Loucy (cell line): Measurements from ENCODE around the gene VWA8.
A peak's percentile ranks its signal among the peaks of the same experiment; 100 is the strongest.

Experiments
- H2AFZ ChIP-seq: fragments of 200-600 bp; sonication (generic); 2 replicates; pipeline ENCODE4 v1.6.0; 2016; ENCODE audit warnings: antibody characterized with exemption, mild to moderate bottlenecking, low read length, moderate library complexity
- H3F3A ChIP-seq: fragments of 200-600 bp; 2 replicates; pipeline ENCODE4 v1.6.0; 2016; ENCODE audit warnings: antibody characterized with exemption, low read depth, mild to moderate bottlenecking
- H3K27me3 ChIP-seq: fragments of 200-600 bp; sonication (generic); 2 replicates; pipeline ENCODE4 v1.6.1; 2014; ENCODE audit warnings: low read length, mild to moderate bottlenecking; ENCODE audit not compliant: insufficient read depth, poor library complexity, severe bottlenecking
- H3K36me3 ChIP-seq: fragments of 200-600 bp; sonication (generic); 2 replicates; pipeline ENCODE4 v1.6.1; 2016; ENCODE audit warnings: low read length; ENCODE audit not compliant: insufficient read depth
- H3K4me1 ChIP-seq: fragments of 200-600 bp; sonication (generic); 2 replicates; pipeline ENCODE4 v1.5.1; 2014; ENCODE audit warnings: low read length, mild to moderate bottlenecking; ENCODE audit not compliant: insufficient read depth, poor library complexity, severe bottlenecking
- H3K4me2 ChIP-seq: fragments of 200-600 bp; sonication (generic); 2 replicates; pipeline ENCODE4 v1.6.0; 2014; ENCODE audit warnings: antibody characterized with exemption, low read length, low read depth, mild to moderate bottlenecking; ENCODE audit not compliant: poor library complexity, severe bottlenecking
- H3K4me3 ChIP-seq: fragments of 200-600 bp; sonication (generic); 2 replicates; pipeline ENCODE4 v1.5.1; 2014; ENCODE audit warnings: low read length, mild to moderate bottlenecking, mixed read lengths; ENCODE audit not compliant: poor library complexity, severe bottlenecking
- H3K79me2 ChIP-seq: fragments of 200-600 bp; sonication (generic); 2 replicates; pipeline ENCODE4 v1.6.1; 2014; ENCODE audit warnings: low read length; ENCODE audit not compliant: insufficient read depth
- H3K9ac ChIP-seq: fragments of 200-600 bp; sonication (generic); 2 replicates; pipeline ENCODE4 v1.6.0; 2014; ENCODE audit warnings: mild to moderate bottlenecking, low read depth, low read length, moderate library complexity; ENCODE audit not compliant: poor library complexity, severe bottlenecking
- H3K9me2 ChIP-seq: fragments of 200-600 bp; sonication (generic); replicated peaks from 2 replicates; pipeline ENCODE4 v1.6.1; 2016; ENCODE audit warnings: low read depth, low read length, mixed read lengths
- H3K9me3 ChIP-seq: fragments of 200-600 bp; sonication (generic); 2 replicates; pipeline ENCODE4 v1.6.1; 2014; ENCODE audit warnings: mild to moderate bottlenecking, antibody characterized with exemption, low read length, low read depth; ENCODE audit not compliant: insufficient read depth
- H4K20me1 ChIP-seq: fragments of 200-600 bp; sonication (generic); 2 replicates; pipeline ENCODE4 v1.6.0; 2014; ENCODE audit warnings: antibody characterized with exemption, low read length, mild to moderate bottlenecking; ENCODE audit not compliant: insufficient read depth, poor library complexity, severe bottlenecking
- CTCF ChIP-seq: fragments of 200-600 bp; sonication (generic); conservative IDR thresholded peaks from 2 replicates; pipeline ENCODE4 v1.5.1; 2014; ENCODE audit warnings: mild to moderate bottlenecking, antibody characterized with exemption, low read length
- EZH2phosphoT487 ChIP-seq: fragments of 200-600 bp; IDR thresholded peaks from 2 replicates; pipeline ENCODE4 v1.6.1; 2018; ENCODE audit warnings: antibody characterized with exemption, mild to moderate bottlenecking, moderate library complexity, borderline replicate concordance

VWA8 gene

GRCh38 chr13:41944635-41945397, 16.1 kb downstream of the VWA8 start:
- TF ChIP-seq CTCF (no peak), EZH2phosphoT487 (no peak)
- H3K9ac ChIP-seq: no peak overlapping the region
- H3K79me2 ChIP-seq: peaks cover 16% of the 10 kb centered on the region; the same call in 1 of the 2 replicates

GRCh38 chr13:41944229-41944628, 16.7 kb downstream of the VWA8 start:
- peaks cover 18% of the 10 kb centered on the region; the same call in 1 of the 2 replicates for H3K79me2 ChIP-seq
- no peaks in the 10 kb centered on the region for H3K27me3 ChIP-seq
- H3K9ac ChIP-seq: no peak overlapping the region
- no peaks in the 10 kb centered on the region for H3F3A ChIP-seq
- H3K9me3 ChIP-seq: peaks cover 8% of the 10 kb centered on the region; the same call in 1 of the 2 replicates
- H3K9me2 ChIP-seq: no peaks in the 10 kb centered on the region
- TF ChIP-seq EZH2phosphoT487 (no peak), CTCF (no peak)
- no peak overlapping the region for H2AFZ ChIP-seq
- H3K4me2 ChIP-seq: no peak overlapping the region
- no peak overlapping the region for H3K4me3 ChIP-seq
- no peaks in the 10 kb centered on the region for H3K4me1 ChIP-seq
- H4K20me1 ChIP-seq: no peaks in the 10 kb centered on the region
- H3K36me3 ChIP-seq: peaks cover 40% of the 10 kb centered on the region

More at GRCh38 chr13:41944635-41945397, 16.1 kb downstream of the VWA8 start:
- Histone ChIP-seq H3K27me3 (no peaks in the 10 kb centered on the region), H3K4me3 (no peak overlapping the region), H3K36me3 (peaks cover 44% of the 10 kb centered on the region), H3K4me1 (no peaks in the 10 kb centered on the region), H3K9me2 (no peaks in the 10 kb centered on the region), H3K4me2 (no peak overlapping the region), H3K9me3 (peaks cover 8% of the 10 kb centered on the region; the same call in 1 of the 2 replicates), H4K20me1 (no peaks in the 10 kb centered on the region), H3F3A (no peaks in the 10 kb centered on the region), H2AFZ (no peak overlapping the region)

GRCh38 chr13:41942462-41943094, 18.3 kb downstream of the VWA8 start:
- Histone ChIP-seq H3K9ac (no peak overlapping the region), H3K79me2 (peaks cover 28% of the 10 kb centered on the region; the same call in 1 of the 2 replicates), H3K36me3 (peaks cover 25% of the 10 kb centered on the region), H3F3A (no peaks in the 10 kb centered on the region), H3K9me3 (peaks cover 8% of the 10 kb centered on the region; the same call in 1 of the 2 replicates), H3K4me1 (no peaks in the 10 kb centered on the region), H3K4me3 (no peak overlapping the region), H3K27me3 (no peaks in the 10 kb centered on the region), H2AFZ (no peak overlapping the region), H4K20me1 (no peaks in the 10 kb centered on the region), H3K4me2 (no peak overlapping the region), H3K9me2 (no peaks in the 10 kb centered on the region)
- TF ChIP-seq EZH2phosphoT487 (no peak), CTCF (peak; percentile 49)
